ENCODE measurements around the gene SLC12A8. TPM values are rescaled to one million over a fixed set of nuclear protein-coding genes. Genes with fewer than 3 reads are reported as not detected.

The SLC12A8 gene
- total RNA-seq, 4 donors from 2014 or later = 1.0 TPM; not detected in 3

- intact Hi-C loops (cut with DNase I; ENCODE audit: low total_unique reads) = no loop called here
- no peak for ATAC-seq
- Histone ChIP-seq H3K27ac (no peak overlapping the region), H3K36me3 (no peaks in the 10 kb centered on the region), H3K4me3 (no peak overlapping the region), H3K9me3 (no peaks in the 10 kb centered on the region), H3K4me1 (no peaks in the 10 kb centered on the region), H3K27me3 (no peaks in the 10 kb centered on the region)
- in situ Hi-C loops (cut with MboI; ENCODE audit: low sequenced_read_pairs in 4 of 4) = no loop called here
- DNase-seq = no peak
- TF ChIP-seq, protein P1, sequence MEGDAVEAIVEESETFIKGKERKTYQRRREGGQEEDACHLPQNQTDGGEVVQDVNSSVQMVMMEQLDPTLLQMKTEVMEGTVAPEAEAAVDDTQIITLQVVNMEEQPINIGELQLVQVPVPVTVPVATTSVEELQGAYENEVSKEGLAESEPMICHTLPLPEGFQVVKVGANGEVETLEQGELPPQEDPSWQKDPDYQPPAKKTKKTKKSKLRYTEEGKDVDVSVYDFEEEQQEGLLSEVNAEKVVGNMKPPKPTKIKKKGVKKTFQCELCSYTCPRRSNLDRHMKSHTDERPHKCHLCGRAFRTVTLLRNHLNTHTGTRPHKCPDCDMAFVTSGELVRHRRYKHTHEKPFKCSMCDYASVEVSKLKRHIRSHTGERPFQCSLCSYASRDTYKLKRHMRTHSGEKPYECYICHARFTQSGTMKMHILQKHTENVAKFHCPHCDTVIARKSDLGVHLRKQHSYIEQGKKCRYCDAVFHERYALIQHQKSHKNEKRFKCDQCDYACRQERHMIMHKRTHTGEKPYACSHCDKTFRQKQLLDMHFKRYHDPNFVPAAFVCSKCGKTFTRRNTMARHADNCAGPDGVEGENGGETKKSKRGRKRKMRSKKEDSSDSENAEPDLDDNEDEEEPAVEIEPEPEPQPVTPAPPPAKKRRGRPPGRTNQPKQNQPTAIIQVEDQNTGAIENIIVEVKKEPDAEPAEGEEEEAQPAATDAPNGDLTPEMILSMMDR (IDR thresholded peaks at IDR 0.05 in 4 of 5, conservative IDR thresholded peaks at IDR 0.05 in 1 of 5) = no peak
- no peak for TF ChIP-seq POLR2A (IDR thresholded peaks at IDR 0.05)
Observed at GRCh38 chr3:125098611-125099291, 113.8 kb downstream of the SLC12A8 start.

DNA sequence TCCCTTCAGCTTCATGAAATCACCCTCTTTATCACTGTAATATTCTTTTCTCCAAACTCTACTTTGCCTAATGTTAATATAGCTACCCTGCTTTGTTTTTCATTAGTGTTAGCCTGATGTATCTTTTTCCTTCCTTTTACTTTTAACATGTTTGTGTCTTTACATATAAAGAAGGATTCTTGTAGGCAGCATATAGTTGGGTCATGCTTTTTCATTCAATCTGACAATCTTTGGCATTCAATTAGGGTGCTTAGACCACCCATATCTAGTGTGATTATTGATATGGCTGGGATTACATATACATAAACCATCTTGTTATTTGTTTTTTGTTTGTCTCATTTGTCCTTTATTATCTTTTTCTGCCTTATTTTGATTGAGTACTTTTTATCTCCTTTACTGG lies 121.9 kb downstream of the SLC12A8 start:
- Histone ChIP-seq H3K4me1 (peaks cover 8 to 9% of the 10 kb centered on the region in 2 donors), H3K27me3 (no peaks in the 10 kb centered on the region), H3K4me3 (no peak overlapping the region), H3K9me3 (no peaks in the 10 kb centered on the region), H3K36me3 (no peaks in the 10 kb centered on the region), H3K27ac (no peak overlapping the region)
- intact Hi-C loops (cut with DNase I; ENCODE audit: low total_unique reads) = no loop called here
- DNase-seq = no peak
- no peak for TF ChIP-seq POLR2A (IDR thresholded peaks at IDR 0.05)
- TF ChIP-seq, protein P1 (IDR thresholded peaks at IDR 0.05 in 4 of 5, conservative IDR thresholded peaks at IDR 0.05 in 1 of 5) = no peak
- in situ Hi-C loops (cut with MboI; ENCODE audit: low sequenced_read_pairs in 4 of 4) = no loop called here
- ATAC-seq = no peak

- no peaks in the 10 kb centered on the region for H3K27me3 ChIP-seq
- H3K36me3 ChIP-seq = no peaks in the 10 kb centered on the region
- TF ChIP-seq POLR2A (IDR thresholded peaks at IDR 0.05) = no peak
- TF ChIP-seq, protein P1 (IDR thresholded peaks at IDR 0.05 in 4 of 5, conservative IDR thresholded peaks at IDR 0.05 in 1 of 5) = no peak
- DNase-seq = no peak
- intact Hi-C loops (cut with DNase I; ENCODE audit: low total_unique reads) (loop anchor here (5.0 kb wide), 1 partner anchor 39 kb away; no protein-coding TSS in a partner anchor), in situ Hi-C loops (cut with MboI; ENCODE audit: low sequenced_read_pairs in 4 of 4) (no loop called here)
- no peak overlapping the region for H3K27ac ChIP-seq
- H3K4me1 ChIP-seq = peaks cover 8 to 9% of the 10 kb centered on the region in 2 donors
- ATAC-seq = peak in 1 of 2 donors; percentile 65
- H3K4me3 ChIP-seq = no peak overlapping the region
- no peaks in the 10 kb centered on the region for H3K9me3 ChIP-seq
Observed at GRCh38 chr3:125087768-125088391, 124.7 kb downstream of the SLC12A8 start.

DNA sequence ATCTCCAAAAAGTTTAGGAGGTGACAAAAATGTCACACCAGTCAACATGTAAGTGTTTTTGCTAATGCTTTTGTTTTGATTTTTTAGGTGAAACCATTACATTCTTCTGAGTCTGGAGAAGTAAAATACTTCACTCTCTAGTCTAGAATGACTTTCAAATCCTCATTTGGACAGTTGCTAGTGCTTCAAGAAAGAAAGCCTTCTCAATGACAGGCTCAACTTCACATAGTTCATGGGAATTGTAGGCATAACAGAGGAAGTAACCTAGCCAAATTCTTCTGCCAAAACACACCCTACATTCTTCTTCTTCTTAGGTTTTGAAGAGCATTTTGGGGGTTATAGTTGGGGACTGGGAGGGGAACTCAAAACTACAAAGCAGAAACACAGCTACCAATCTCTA lies 127.4 kb downstream of the SLC12A8 start:
- H3K4me1 ChIP-seq = peaks cover 8 to 9% of the 10 kb centered on the region in 2 donors
- intact Hi-C loops (cut with DNase I; ENCODE audit: low total_unique reads) (loop anchor here (5.0 kb wide), 1 partner anchor 42 kb away; no protein-coding TSS in a partner anchor), in situ Hi-C loops (cut with MboI; ENCODE audit: low sequenced_read_pairs in 4 of 4) (no loop called here)

More for the DNA sequence above, 127.4 kb downstream of the SLC12A8 start:
- no peak for DNase-seq
- H3K4me3 ChIP-seq = no peak overlapping the region
- no peaks in the 10 kb centered on the region for H3K36me3 ChIP-seq
- no peaks in the 10 kb centered on the region for H3K9me3 ChIP-seq
- no peak for TF ChIP-seq POLR2A (IDR thresholded peaks at IDR 0.05)
- TF ChIP-seq, protein P1 (IDR thresholded peaks at IDR 0.05 in 4 of 5, conservative IDR thresholded peaks at IDR 0.05 in 1 of 5) = no peak
- H3K27me3 ChIP-seq = no peaks in the 10 kb centered on the region
- no peak overlapping the region for H3K27ac ChIP-seq
- ATAC-seq = no peak
